Measurements from ENCODE around the gene ZSCAN29.
"Not testable (repeated sequence)": the region's sequence is repeated elsewhere in the genome, so short reads cannot be mapped to it uniquely, and the experiment has no call there.

ZSCAN29 gene

GRCh38 chr15:43370975-43371974 is at the start of gene ZSCAN29, which contains the start of gene TUBGCP4:
ZSCAN29 (minus strand) TSS chr15:43371043; CDS start chr15:43369913, 1,130 bp downstream.
TUBGCP4 (plus strand) TSS chr15:43371101; CDS start chr15:43371355, 254 bp downstream.
- peak; percentile 81 for DNase-seq

GRCh38 chr15:43420435-43420834 is 49.6 kb upstream of the ZSCAN29 start:
- DNase-seq: no peak

- DNase-seq: peak; percentile 9
Observed at GRCh38 chr15:43414196-43414595, 43.4 kb upstream of the ZSCAN29 start.

GRCh38 chr15:43412096-43412495 is 41.3 kb upstream of the ZSCAN29 start:
- DNase-seq: no peak

GRCh38 chr15:43410572-43411214 is 39.9 kb upstream of the ZSCAN29 start:
- no peak for DNase-seq

- no peak for DNase-seq
Observed at GRCh38 chr15:43408789-43409188, 37.9 kb upstream of the ZSCAN29 start.

GRCh38 chr15:43406808-43407207 is 36.0 kb upstream of the ZSCAN29 start:
- no peak for DNase-seq

- no peak for DNase-seq
Observed at GRCh38 chr15:43406189-43406588, 35.3 kb upstream of the ZSCAN29 start.

GRCh38 chr15:43404130-43404529 is 33.3 kb upstream of the ZSCAN29 start:
- no peak for DNase-seq

- no peak for DNase-seq
Observed at GRCh38 chr15:43403616-43404015, 32.8 kb upstream of the ZSCAN29 start.

- DNase-seq: no peak
Observed at GRCh38 chr15:43402255-43402654, 31.4 kb upstream of the ZSCAN29 start.

GRCh38 chr15:43393592-43393991 is 22.7 kb upstream of the ZSCAN29 start:
- not testable (repeated sequence) for DNase-seq

GRCh38 chr15:43390723-43391122 is 19.9 kb upstream of the ZSCAN29 start:
- no peak for DNase-seq

GRCh38 chr15:43383070-43383469 is 12.2 kb upstream of the ZSCAN29 start:
- DNase-seq: no peak

- no peak for DNase-seq
Observed at GRCh38 chr15:43382310-43382709, 11.5 kb upstream of the ZSCAN29 start.

- DNase-seq: no peak
Observed at GRCh38 chr15:43378601-43379000, 7.8 kb upstream of the ZSCAN29 start.

- peak; percentile 31 for DNase-seq
Observed at GRCh38 chr15:43376017-43376705, 5.3 kb upstream of the ZSCAN29 start.

- DNase-seq: no peak
Observed at GRCh38 chr15:43370310-43370974, 401 bp downstream of the ZSCAN29 start.

GRCh38 chr15:43361313-43361903 is 9.4 kb downstream of the ZSCAN29 start:
- no peak for DNase-seq

- DNase-seq: no peak
Observed at GRCh38 chr15:43360821-43361220, 10.0 kb downstream of the ZSCAN29 start.

GRCh38 chr15:43352693-43353382 is 18.0 kb downstream of the ZSCAN29 start:
- DNase-seq: no peak

- no peak for DNase-seq
Observed at GRCh38 chr15:43347114-43347513, 23.7 kb downstream of the ZSCAN29 start.

Measured in fibroblast of upper back skin (primary cell).